K562 (cell line): ENCODE measurements around the gene DLST. TPM values are rescaled to one million over a fixed set of nuclear protein-coding genes. Genes with fewer than 3 reads are reported as not detected.

ENCODE experiments used
- ATAC-seq: fragments of 200-7000 bp; cut with Tn5 transposase; 3 replicates; pipeline ENCODE4 v1.9.1; 2020; ENCODE audit warnings: moderate library complexity
- BruUV-seq: library from RNA; stranded (reverse); fragments of 400-500 nt; replicated peaks from 2 replicates; lab custom pipeline; 2021; lab: Mats Ljungman, UMichigan
- CTCF ChIA-PET: fragments of 300-600 bp; formaldehyde crosslinking; extraction: SDS; loops from one replicate; lab custom pipeline; 2021; ENCODE audit warnings: low intra/inter-chr PET ratio; lab: Yijun Ruan, JAX
- POLR2A ChIA-PET: fragments of 300-600, 350-650 bp; sonication (Branson Sonifier 250); formaldehyde crosslinking; extraction: SDS; loops from one replicate; lab custom pipeline; 2021; ENCODE audit warnings: antibody characterized with exemption, inconsistent platforms; lab: Yijun Ruan, JAX
- DNase-seq, 4 experiments: peaks; one replicate each; pipeline versions ENCODE4 v3.0.0 to v3.0.0-alpha.2; 2011 to 2018; ENCODE audit warnings: low spot score in 3 of 4, mixed read lengths in 3 of 4; ENCODE audit errors: extremely low read depth in 1 of 4
- FAIRE-seq: peaks from 2 replicates; lab custom pipeline; 2011; peaks lifted over from hg19 to GRCh38; lab: Jason Lieb, UNC
- H2AFZ ChIP-seq: 2 replicates; pipeline ENCODE4 v1.6.0; 2011; ENCODE audit warnings: low read depth, low read length, control low read depth, inconsistent platforms
- H3K27ac ChIP-seq: fragments of 200-600 bp; 3 replicates; pipeline ENCODE4 v1.8.0; 2011; ENCODE audit warnings: low read depth, mild to moderate bottlenecking, control low read depth, inconsistent platforms, low read length, moderate library complexity, mixed read lengths; ENCODE audit errors: extremely low read depth
- H3K27me3 ChIP-seq, 2 experiments: fragments of 300-600 bp in 1 of 2; 2 replicates in 1 of 2; 3 replicates in 1 of 2; pipeline versions ENCODE4 v1.6.0 to v1.8.0; 2011; ENCODE audit warnings: inconsistent platforms in 2 of 2, low read length in 2 of 2, mild to moderate bottlenecking in 1 of 2, mixed read lengths in 1 of 2, moderate library complexity in 1 of 2; ENCODE audit not compliant: control insufficient read depth in 2 of 2, insufficient read depth in 2 of 2
- H3K36me3 ChIP-seq: fragments of 300-600 bp; 3 replicates; pipeline ENCODE4 v1.8.0; 2011; ENCODE audit warnings: mild to moderate bottlenecking, low read length, inconsistent platforms; ENCODE audit not compliant: control insufficient read depth, insufficient read depth
- H3K4me1 ChIP-seq, 2 experiments: fragments of 200-600 bp in 1 of 2; replicated peaks in 1 of 2; 2 replicates in 1 of 2; 3 replicates in 1 of 2; pipeline versions ENCODE4 v1.5.1 to v1.8.0; 2011; ENCODE audit warnings: inconsistent platforms in 2 of 2, low read length in 2 of 2, mild to moderate bottlenecking in 1 of 2, mixed read lengths in 1 of 2, moderate library complexity in 1 of 2; ENCODE audit not compliant: control insufficient read depth in 2 of 2, insufficient read depth in 2 of 2
- H3K4me2 ChIP-seq: 2 replicates; pipeline ENCODE4 v1.6.1; 2011; ENCODE audit warnings: low read length, control low read depth, inconsistent platforms, mixed read lengths; ENCODE audit not compliant: insufficient read depth
- H3K4me3 ChIP-seq: fragments of 200-600 bp; sonication (generic), shearing (Covaris generic); 2 replicates; pipeline ENCODE4 v1.5.1; 2016; ENCODE audit warnings: control low read depth, inconsistent platforms
- H3K79me2 ChIP-seq: fragments of 200-600 bp; 3 replicates; pipeline ENCODE4 v1.8.0; 2011; ENCODE audit warnings: low read length, inconsistent platforms; ENCODE audit not compliant: control insufficient read depth, insufficient read depth
- H3K9ac ChIP-seq, 2 experiments: 2 replicates each; pipeline versions ENCODE4 v1.6.0 to v1.6.1; 2011; ENCODE audit warnings: low read depth in 2 of 2, low read length in 2 of 2, control low read depth in 1 of 2, inconsistent platforms in 1 of 2, mild to moderate bottlenecking in 1 of 2, mixed read lengths in 1 of 2; ENCODE audit not compliant: insufficient read depth in 1 of 2
- H3K9me1 ChIP-seq: one replicate; pipeline ENCODE4 v1.6.0; 2011; ENCODE audit warnings: inconsistent platforms, mild to moderate bottlenecking, low read length, moderate library complexity; ENCODE audit not compliant: control insufficient read depth, insufficient read depth
- H3K9me3 ChIP-seq: replicated peaks from 2 replicates; pipeline ENCODE4 v1.5.1; 2011; ENCODE audit warnings: low read depth, low read length, inconsistent platforms; ENCODE audit not compliant: control insufficient read depth, insufficient read depth
- H4K20me1 ChIP-seq: replicated peaks from 2 replicates; pipeline ENCODE4 v1.6.1; 2011; ENCODE audit warnings: low read length, inconsistent platforms, mixed read lengths; ENCODE audit not compliant: control insufficient read depth, insufficient read depth
- CBFB ChIP-seq: sonication (generic); formaldehyde crosslinking; IDR thresholded peaks from 2 replicates; pipeline ENCODE4 v1.4.0; 2020; ENCODE audit warnings: mild to moderate bottlenecking, missing genetic modification reagents
- CBX5 ChIP-seq: IDR thresholded peaks from 2 replicates; pipeline ENCODE4 v1.6.1; 2014; ENCODE audit warnings: low read depth, borderline replicate concordance
- ESRRB ChIP-seq: fragments of 250-450 bp; sonication (Bioruptor Pico); IDR thresholded peaks from 2 replicates; pipeline ENCODE4 v1.5.0; 2020; ENCODE audit warnings: mild to moderate bottlenecking, moderate library complexity, borderline replicate concordance
- FOS ChIP-seq: IDR thresholded peaks from 3 replicates; pipeline ENCODE4 v1.6.1; 2011; ENCODE audit not compliant: insufficient read length; ENCODE audit errors: extremely low read depth
- HNRNPH1 ChIP-seq: fragments of 200-400 bp; formaldehyde crosslinking; optimal IDR thresholded peaks from 2 replicates; pipeline ENCODE3; 2017; ENCODE audit warnings: low read depth, mild to moderate bottlenecking, low read length, moderate library complexity
- NR2C2 ChIP-seq, 2 experiments: fragments of 200-800 bp in 1 of 2; sonication (Bioruptor generic) in 1 of 2; sonication (generic) in 1 of 2; formaldehyde crosslinking in 1 of 2; IDR thresholded peaks; 2 replicates each; pipeline versions ENCODE4 v1.6.1 to v1.8.0; 2016 to 2022; ENCODE audit warnings: mild to moderate bottlenecking in 1 of 2, missing compliant biosample characterization in 1 of 2, missing genetic modification characterization in 1 of 2, missing genetic modification reagents in 1 of 2
- NR2F6 ChIP-seq: fragments of 450-650 bp; formaldehyde crosslinking; IDR thresholded peaks from 2 replicates; pipeline ENCODE4 v1.4.0; 2020; ENCODE audit warnings: mild to moderate bottlenecking
- RHOXF2B ChIP-seq: fragments of 250-450 bp; sonication (Bioruptor Pico); conservative IDR thresholded peaks from 2 replicates; pipeline ENCODE4 v1.5.1; 2021
- SETDB1 ChIP-seq: IDR thresholded peaks from one replicate; pipeline ENCODE4 v1.6.1; 2012; ENCODE audit warnings: low read length, control low read depth, inconsistent platforms
- SRF ChIP-seq, 2 experiments: fragments of 250-450, 450-650 bp in 1 of 2; sonication (Bioruptor Pico) in 1 of 2; sonication (generic) in 1 of 2; formaldehyde crosslinking; IDR thresholded peaks; 2 replicates each; pipeline versions ENCODE4 v1.5.0 to v1.5.1; 2020 to 2022; ENCODE audit warnings: mild to moderate bottlenecking in 1 of 2, missing genetic modification reagents in 1 of 2
- ZEB2 ChIP-seq: fragments of 450-650 bp; IDR thresholded peaks from 2 replicates; pipeline ENCODE4 v1.6.1; 2016
- ZNF124 ChIP-seq: sonication (generic); formaldehyde crosslinking; IDR thresholded peaks from 2 replicates; pipeline ENCODE4 v1.8.1; 2022; ENCODE audit warnings: missing genetic modification reagents
- ZNF140 ChIP-seq: fragments of 250-450 bp; sonication (Bioruptor Pico); IDR thresholded peaks from 2 replicates; pipeline ENCODE4 v1.8.0; 2021; ENCODE audit warnings: moderate library complexity, mild to moderate bottlenecking, inconsistent platforms
- ZNF324 ChIP-seq: fragments of 250-450 bp; sonication (Bioruptor Pico); IDR thresholded peaks from 2 replicates; pipeline ENCODE4 v1.4.0; 2020; ENCODE audit warnings: mild to moderate bottlenecking
- ZNF77 ChIP-seq: fragments of 250-450 bp; sonication (Bioruptor Pico); IDR thresholded peaks from 2 replicates; pipeline ENCODE4 v1.5.0; 2020
- WGBS: fragments of 100-300 bp; shearing (Covaris generic); methylation state at CpG from one replicate; pipeline ENCODE4 v1.1.6; 2016; ENCODE audit warnings: low coverage, mixed read lengths; ENCODE audit not compliant: insufficient coverage; ENCODE audit errors: missing lambda C conversion rate; 5-methylcytosine and 5-hydroxymethylcytosine counted together
- in situ Hi-C: fragments of 300-500 bp; cut with MboI; formaldehyde crosslinking; loops from 4 replicates; pipeline ENCODE4 v1.15.0; 2018; ENCODE audit warnings: inconsistent platforms, mixed read lengths
- intact Hi-C: fragments of 100-400 bp; cut with micrococcal nuclease; formaldehyde crosslinking; loops from 2 replicates; pipeline ENCODE4 v1.14.2; 2022
- polyA plus RNA-seq, 8 experiments: library from polyadenylated mRNA; depleted of rRNA in 4 of 8; stranded (reverse) in 5 of 8; unstranded in 3 of 8; fragments of >200 nt; fragmentation: Nextera tagmentation in 2 of 8; fragmentation: Illumina TruSeq in 1 of 8; extraction: Ambion mirVana in 2 of 8; extraction: Trizol in 1 of 8; gene quantifications; 2 replicates each; pipeline versions ENCODE4 v1.2.1 to v1.2.3, GENCODE V29; 2011 to 2014; ENCODE audit warnings: inconsistent platforms in 1 of 8, missing spikeins in 1 of 8
- total RNA-seq, 7 experiments: library from RNA; depleted of rRNA in 6 of 7; stranded (reverse); fragments of >200 nt in 6 of 7; fragmentation: Illumina TruSeq in 2 of 7; extraction: Trizol in 2 of 7; gene quantifications; 2 replicates each; pipeline versions ENCODE4 v1.2.1 to v1.2.3, GENCODE V29; 2011 to 2021; ENCODE audit warnings: low replicate concordance in 1 of 7
- TF ChIP-seq, protein P1 (sequence below): sonication (generic); formaldehyde crosslinking; IDR thresholded peaks from 2 replicates; pipeline ENCODE4 v1.8.0; 2022; ENCODE audit warnings: mild to moderate bottlenecking, missing genetic modification reagents, borderline replicate concordance
- TF ChIP-seq, protein P2 (sequence below): sonication (generic); formaldehyde crosslinking; IDR thresholded peaks from 2 replicates; pipeline ENCODE4 v1.8.1; 2023; ENCODE audit warnings: missing genetic modification reagents, mild to moderate bottlenecking, borderline replicate concordance

Gene DLST
- total and polyA plus RNA-seq, 9 of the 15 experiments (the other 6 are each of a cell fraction or from before 2014, with no cell fraction given), result 3.0 to 73.7 (median 45.4) TPM

DNA sequence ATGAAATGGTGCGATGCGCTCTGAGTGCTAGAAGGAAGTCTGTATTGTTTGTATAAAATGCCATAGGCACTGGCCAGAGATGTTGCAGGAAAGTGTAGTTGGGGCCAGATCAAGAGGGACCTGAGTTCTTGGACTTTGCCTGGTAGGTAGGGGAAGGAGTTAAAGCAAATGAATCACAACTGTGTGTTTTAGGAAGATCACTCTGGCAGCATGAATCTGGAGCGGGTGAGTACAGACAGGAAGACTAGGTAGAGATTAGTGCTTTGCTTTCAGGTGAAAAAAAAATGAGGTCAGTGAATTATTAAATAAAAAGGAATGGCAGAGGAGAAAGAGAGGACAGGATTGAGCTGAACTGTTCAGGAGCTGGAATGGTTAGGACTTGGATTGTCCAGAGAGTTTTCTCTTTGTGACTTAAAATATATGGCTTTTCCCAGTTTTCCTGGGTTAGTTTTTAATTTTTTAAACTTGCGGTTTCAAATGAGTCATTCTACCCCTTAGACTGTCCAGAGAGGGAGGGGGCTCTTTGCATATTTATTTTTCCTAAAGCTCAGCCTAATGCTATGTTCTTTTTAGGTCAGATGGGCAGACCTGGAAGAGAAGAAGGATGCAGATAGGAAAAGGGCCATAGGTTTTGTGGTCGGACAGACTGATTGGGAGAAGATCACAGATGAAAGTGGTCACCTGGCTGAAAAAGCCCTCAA is 46.9 kb upstream of the DLST start:
- ChIA-PET POLR2A (no interaction called here), CTCF (no interaction called here)
- H3K4me1 ChIP-seq, result no peaks in the 10 kb centered on the region
- in situ Hi-C loops (no loop called here), intact Hi-C loops (no loop called here)
- no peak for FAIRE-seq
- H3K27ac ChIP-seq, result no peak overlapping the region
- WGBS, result 91% methylated on average over 5 of the region's 5 CpGs
- no peaks in the 10 kb centered on the region for H4K20me1 ChIP-seq
- no peak for DNase-seq
- H3K79me2 ChIP-seq, result no peaks in the 10 kb centered on the region
- TSS peak; percentile 18 for BruUV-seq
- no peaks in the 10 kb centered on the region for H3K27me3 ChIP-seq
- H3K36me3 ChIP-seq, result peaks cover 42% of the 10 kb centered on the region; the same call in 2 of the 3 replicates
- ATAC-seq, result no peak
- H3K4me3 ChIP-seq, result no peak overlapping the region
- H3K4me2 ChIP-seq, result no peak overlapping the region
- H3K9ac ChIP-seq, result no peak overlapping the region
- H3K9me3 ChIP-seq, result no peaks in the 10 kb centered on the region
- H3K9me1 ChIP-seq, result no peaks in the 10 kb centered on the region
- H2AFZ ChIP-seq, result no peak overlapping the region
- TF ChIP-seq ZNF124 (CRISPR knock-in tag), result no peak
- TF ChIP-seq SETDB1, result no peak
- TF ChIP-seq, protein P1, sequence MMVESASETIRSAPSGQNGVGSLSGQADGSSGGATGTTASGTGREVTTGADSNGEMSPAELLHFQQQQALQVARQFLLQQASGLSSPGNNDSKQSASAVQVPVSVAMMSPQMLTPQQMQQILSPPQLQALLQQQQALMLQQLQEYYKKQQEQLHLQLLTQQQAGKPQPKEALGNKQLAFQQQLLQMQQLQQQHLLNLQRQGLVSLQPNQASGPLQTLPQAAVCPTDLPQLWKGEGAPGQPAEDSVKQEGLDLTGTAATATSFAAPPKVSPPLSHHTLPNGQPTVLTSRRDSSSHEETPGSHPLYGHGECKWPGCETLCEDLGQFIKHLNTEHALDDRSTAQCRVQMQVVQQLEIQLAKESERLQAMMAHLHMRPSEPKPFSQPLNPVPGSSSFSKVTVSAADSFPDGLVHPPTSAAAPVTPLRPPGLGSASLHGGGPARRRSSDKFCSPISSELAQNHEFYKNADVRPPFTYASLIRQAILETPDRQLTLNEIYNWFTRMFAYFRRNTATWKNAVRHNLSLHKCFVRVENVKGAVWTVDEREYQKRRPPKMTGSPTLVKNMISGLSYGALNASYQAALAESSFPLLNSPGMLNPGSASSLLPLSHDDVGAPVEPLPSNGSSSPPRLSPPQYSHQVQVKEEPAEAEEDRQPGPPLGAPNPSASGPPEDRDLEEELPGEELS (CRISPR knock-in tag), result no peak
- no peak for TF ChIP-seq ZEB2
- TF ChIP-seq CBFB (CRISPR knock-in tag), result no peak
- no peak for TF ChIP-seq CBX5
- TF ChIP-seq SRF (CRISPR knock-in tag; IDR thresholded peaks at IDR 0.05), result no peak
- TF ChIP-seq RHOXF2B (CRISPR knock-in tag), result no peak
- no peak for TF ChIP-seq ZNF140 (CRISPR knock-in tag)
- no peak for TF ChIP-seq NR2F6
- TF ChIP-seq FOS, result no peak
- no peak for TF ChIP-seq HNRNPH1
- TF ChIP-seq ZNF324 (CRISPR knock-in tag), result no peak
- no peak for TF ChIP-seq ESRRB (CRISPR knock-in tag)
- TF ChIP-seq NR2C2 (CRISPR knock-in tag; IDR thresholded peaks at IDR 0.05), result no peak
- no peak for TF ChIP-seq NR2C2 (tag; IDR thresholded peaks at IDR 0.05)
- TF ChIP-seq, protein P2, sequence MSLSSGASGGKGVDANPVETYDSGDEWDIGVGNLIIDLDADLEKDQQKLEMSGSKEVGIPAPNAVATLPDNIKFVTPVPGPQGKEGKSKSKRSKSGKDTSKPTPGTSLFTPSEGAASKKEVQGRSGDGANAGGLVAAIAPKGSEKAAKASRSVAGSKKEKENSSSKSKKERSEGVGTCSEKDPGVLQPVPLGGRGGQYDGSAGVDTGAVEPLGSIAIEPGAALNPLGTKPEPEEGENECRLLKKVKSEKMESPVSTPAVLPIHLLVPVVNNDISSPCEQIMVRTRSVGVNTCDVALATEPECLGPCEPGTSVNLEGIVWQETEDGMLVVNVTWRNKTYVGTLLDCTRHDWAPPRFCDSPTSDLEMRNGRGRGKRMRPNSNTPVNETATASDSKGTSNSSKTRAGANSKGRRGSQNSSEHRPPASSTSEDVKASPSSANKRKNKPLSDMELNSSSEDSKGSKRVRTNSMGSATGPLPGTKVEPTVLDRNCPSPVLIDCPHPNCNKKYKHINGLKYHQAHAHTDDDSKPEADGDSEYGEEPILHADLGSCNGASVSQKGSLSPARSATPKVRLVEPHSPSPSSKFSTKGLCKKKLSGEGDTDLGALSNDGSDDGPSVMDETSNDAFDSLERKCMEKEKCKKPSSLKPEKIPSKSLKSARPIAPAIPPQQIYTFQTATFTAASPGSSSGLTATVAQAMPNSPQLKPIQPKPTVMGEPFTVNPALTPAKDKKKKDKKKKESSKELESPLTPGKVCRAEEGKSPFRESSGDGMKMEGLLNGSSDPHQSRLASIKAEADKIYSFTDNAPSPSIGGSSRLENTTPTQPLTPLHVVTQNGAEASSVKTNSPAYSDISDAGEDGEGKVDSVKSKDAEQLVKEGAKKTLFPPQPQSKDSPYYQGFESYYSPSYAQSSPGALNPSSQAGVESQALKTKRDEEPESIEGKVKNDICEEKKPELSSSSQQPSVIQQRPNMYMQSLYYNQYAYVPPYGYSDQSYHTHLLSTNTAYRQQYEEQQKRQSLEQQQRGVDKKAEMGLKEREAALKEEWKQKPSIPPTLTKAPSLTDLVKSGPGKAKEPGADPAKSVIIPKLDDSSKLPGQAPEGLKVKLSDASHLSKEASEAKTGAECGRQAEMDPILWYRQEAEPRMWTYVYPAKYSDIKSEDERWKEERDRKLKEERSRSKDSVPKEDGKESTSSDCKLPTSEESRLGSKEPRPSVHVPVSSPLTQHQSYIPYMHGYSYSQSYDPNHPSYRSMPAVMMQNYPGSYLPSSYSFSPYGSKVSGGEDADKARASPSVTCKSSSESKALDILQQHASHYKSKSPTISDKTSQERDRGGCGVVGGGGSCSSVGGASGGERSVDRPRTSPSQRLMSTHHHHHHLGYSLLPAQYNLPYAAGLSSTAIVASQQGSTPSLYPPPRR (CRISPR knock-in tag), result no peak
- no peak for TF ChIP-seq ZNF77
